H1 (cell line): ENCODE measurements around the gene NUP98.

Source experiments
- BACH1 ChIP-seq: IDR thresholded peaks from 2 replicates; pipeline ENCODE4 v1.6.1; 2012; ENCODE audit warnings: low read length, improper control_type of control experiment
- CTCF ChIP-seq, 3 experiments: IDR thresholded peaks; 1 replicate in 2 of 3; 2 replicates in 1 of 3; pipeline versions ENCODE4 v1.5.1 to v1.6.1; 2011; ENCODE audit warnings: low read length in 3 of 3, mild to moderate bottlenecking in 3 of 3, inconsistent platforms in 2 of 3, low read depth in 1 of 3, moderate library complexity in 1 of 3; ENCODE audit not compliant: insufficient read depth in 1 of 3; ENCODE audit errors: control extremely low read depth in 1 of 3
- HDAC2 ChIP-seq, 2 experiments: fragments of 300-600 bp in 1 of 2; sonication (generic) in 1 of 2; IDR thresholded peaks; 2 replicates each; pipeline ENCODE4 v1.6.1; 2011 to 2012; ENCODE audit warnings: low read depth in 2 of 2, low read length in 2 of 2, mild to moderate bottlenecking in 2 of 2, moderate library complexity in 2 of 2, borderline replicate concordance in 1 of 2, inconsistent platforms in 1 of 2
- JUND ChIP-seq: IDR thresholded peaks from 2 replicates; pipeline ENCODE4 v1.6.1; 2011; ENCODE audit warnings: mild to moderate bottlenecking, improper control_type of control experiment, low read length
- MAFK ChIP-seq: IDR thresholded peaks from 2 replicates; pipeline ENCODE4 v1.6.1; 2012; ENCODE audit warnings: low read depth, mild to moderate bottlenecking, improper control_type of control experiment, low read length
- POLR2A ChIP-seq, 2 experiments: IDR thresholded peaks; 1 replicate in 1 of 2; 2 replicates in 1 of 2; pipeline ENCODE4 v1.6.1; 2011; ENCODE audit warnings: low read depth in 2 of 2, low read length in 2 of 2, mild to moderate bottlenecking in 2 of 2; ENCODE audit errors: control extremely low read depth in 1 of 2
- POLR2AphosphoS5 ChIP-seq: IDR thresholded peaks from 2 replicates; pipeline ENCODE4 v1.6.1; 2011; ENCODE audit warnings: low read depth, low read length
- TEAD4 ChIP-seq: IDR thresholded peaks from 2 replicates; pipeline ENCODE4 v1.6.1; 2012; ENCODE audit warnings: low read depth, low read length, inconsistent platforms, mixed read lengths
- USF2 ChIP-seq: IDR thresholded peaks from 2 replicates; pipeline ENCODE4 v1.6.1; 2011; ENCODE audit warnings: low read length, improper control_type of control experiment

DNA sequence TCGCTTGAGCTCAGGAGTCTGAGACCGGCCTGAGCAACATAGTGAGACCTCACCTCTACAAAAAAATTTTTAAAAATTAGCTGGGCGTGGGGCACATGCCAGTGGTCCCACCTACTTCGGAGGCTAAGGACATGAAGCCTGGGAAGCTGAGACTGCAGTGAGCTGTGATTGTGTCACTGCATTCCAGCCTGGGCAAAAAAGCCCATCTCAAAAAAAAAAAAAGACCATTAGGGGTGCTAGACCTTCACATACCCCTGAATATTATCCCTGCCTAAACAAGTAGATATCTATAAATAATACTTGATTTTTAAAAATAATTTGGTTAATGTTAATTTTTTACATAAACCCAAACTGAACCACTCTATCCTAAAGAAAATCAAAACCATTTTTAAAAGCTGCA is 24.2 kb downstream of the NUP98 start:
- TF ChIP-seq BACH1 (no peak), USF2 (no peak), POLR2A (IDR thresholded peaks at IDR 0.05; ENCODE audit: control extremely low read depth in 1 of 2, low read depth in 2 of 2, low read length in 2 of 2) (no peak), HDAC2 (IDR thresholded peaks at IDR 0.05; ENCODE audit: borderline replicate concordance in 1 of 2, low read depth in 2 of 2, low read length in 2 of 2) (no peak), CTCF (IDR thresholded peaks at IDR 0.05; ENCODE audit: control extremely low read depth in 1 of 3, insufficient read depth in 1 of 3, low read depth in 1 of 3, low read length in 3 of 3) (no peak), TEAD4 (no peak), JUND (no peak), POLR2AphosphoS5 (no peak), MAFK (no peak)
